HEK293 (cell line): Measurements from ENCODE around the gene HECTD4.

Experiments used
- CTCF ChIA-PET: fragments of 350-600 bp; formaldehyde crosslinking; extraction: SDS; loops from one replicate; lab custom pipeline; 2021; ENCODE audit warnings: antibody characterized with exemption; lab: Yijun Ruan, JAX
- POLR2A ChIA-PET: fragments of 300-600 bp; formaldehyde crosslinking; extraction: SDS; loops from one replicate; lab custom pipeline; 2020; ENCODE audit warnings: antibody characterized with exemption, inconsistent platforms; lab: Yijun Ruan, JAX
- H3K27ac ChIP-seq: fragments of 200-500 bp; sonication (Bioruptor generic); 2 replicates; pipeline ENCODE4 v1.5.1; 2014; ENCODE audit warnings: low read depth, low read length, control low read depth, inconsistent platforms; ENCODE audit errors: extremely low read depth
- H3K36me3 ChIP-seq, 2 experiments: fragments of 200-500 bp in 1 of 2; sonication (Bioruptor generic) in 1 of 2; 1 replicate in 1 of 2; 2 replicates in 1 of 2; pipeline ENCODE4 v1.5.1; 2014 to 2017; ENCODE audit warnings: inconsistent platforms in 2 of 2, low read length in 2 of 2; ENCODE audit not compliant: control insufficient read depth in 2 of 2, insufficient read depth in 1 of 2
- H3K4me1 ChIP-seq: fragments of 200-500 bp; sonication (Bioruptor generic); 2 replicates; pipeline ENCODE4 v1.5.1; 2014; ENCODE audit warnings: mild to moderate bottlenecking, low read length, inconsistent platforms; ENCODE audit not compliant: control insufficient read depth, insufficient read depth
- H3K4me3 ChIP-seq: 2 replicates; pipeline ENCODE4 v1.5.1; 2011; ENCODE audit warnings: low read depth, mild to moderate bottlenecking, control low read depth, low read length, moderate library complexity
- H3K9me3 ChIP-seq: fragments of 200-500 bp; sonication (Bioruptor generic); 2 replicates; pipeline ENCODE4 v1.5.1; 2014; ENCODE audit warnings: low read depth, low read length, inconsistent platforms; ENCODE audit not compliant: control insufficient read depth, insufficient read depth
- EGR2 ChIP-seq: fragments of 450-650 bp; formaldehyde crosslinking; IDR thresholded peaks from 2 replicates; pipeline ENCODE4 v1.5.1; 2016; ENCODE audit warnings: low read depth, missing biosample characterization, missing genetic modification characterization
- HOXA7 ChIP-seq: sonication (generic); formaldehyde crosslinking; IDR thresholded peaks from 2 replicates; pipeline ENCODE4 v1.8.1; 2022; ENCODE audit warnings: missing genetic modification reagents, borderline replicate concordance
- MEIS1 ChIP-seq: sonication (generic); formaldehyde crosslinking; IDR thresholded peaks from 2 replicates; pipeline ENCODE4 v1.8.1; 2022; ENCODE audit warnings: missing genetic modification reagents, mild to moderate bottlenecking, borderline replicate concordance
- MZF1 ChIP-seq: fragments of 450-650 bp; formaldehyde crosslinking; IDR thresholded peaks from 2 replicates; pipeline ENCODE4 v1.5.1; 2017; ENCODE audit warnings: missing biosample characterization, missing genetic modification characterization, borderline replicate concordance
- PBX3 ChIP-seq: sonication (generic); formaldehyde crosslinking; IDR thresholded peaks from 2 replicates; pipeline ENCODE4 v1.8.1; 2022; ENCODE audit warnings: mild to moderate bottlenecking, moderate library complexity, missing genetic modification reagents
- RBAK ChIP-seq: fragments of 450-650 bp; formaldehyde crosslinking; IDR thresholded peaks from 2 replicates; pipeline ENCODE4 v1.5.1; 2016; ENCODE audit warnings: missing biosample characterization, missing genetic modification characterization
- SP2 ChIP-seq: fragments of 450-650 bp; formaldehyde crosslinking; IDR thresholded peaks from 2 replicates; pipeline ENCODE4 v1.5.1; 2016; ENCODE audit warnings: missing biosample characterization, missing genetic modification characterization
- SP7 ChIP-seq: fragments of 450-650 bp; formaldehyde crosslinking; IDR thresholded peaks from 2 replicates; pipeline ENCODE4 v1.5.1; 2016; ENCODE audit warnings: missing biosample characterization, missing genetic modification characterization
- TCF7L2 ChIP-seq: IDR thresholded peaks from 2 replicates; pipeline ENCODE4 v1.6.1; 2011; ENCODE audit warnings: low read depth, mild to moderate bottlenecking, inconsistent platforms, low read length, moderate library complexity, borderline replicate concordance
- ZEB2 ChIP-seq: fragments of 450-650 bp; formaldehyde crosslinking; IDR thresholded peaks from 2 replicates; pipeline ENCODE4 v1.5.1; 2016; ENCODE audit warnings: missing biosample characterization, missing genetic modification characterization
- ZNF112 ChIP-seq: fragments of 450-650 bp; formaldehyde crosslinking; IDR thresholded peaks from 2 replicates; pipeline ENCODE4 v1.5.0; 2017; ENCODE audit warnings: missing biosample characterization, missing genetic modification characterization
- ZNF16 ChIP-seq: fragments of 450-650 bp; formaldehyde crosslinking; IDR thresholded peaks from 2 replicates; pipeline ENCODE4 v1.5.1; 2016; ENCODE audit warnings: low read depth, missing biosample characterization, missing genetic modification characterization
- ZNF292 ChIP-seq: fragments of 450-650 bp; formaldehyde crosslinking; IDR thresholded peaks from 2 replicates; pipeline ENCODE4 v1.5.1; 2016; ENCODE audit warnings: low read depth, missing biosample characterization, missing genetic modification characterization, borderline replicate concordance
- ZNF354C ChIP-seq: fragments of 450-650 bp; formaldehyde crosslinking; IDR thresholded peaks from 2 replicates; pipeline ENCODE4 v1.5.1; 2016; ENCODE audit warnings: missing biosample characterization, missing genetic modification characterization, low read depth, borderline replicate concordance
- ZNF645 ChIP-seq: fragments of 450-650 bp; formaldehyde crosslinking; IDR thresholded peaks from 2 replicates; pipeline ENCODE4; 2016; ENCODE audit warnings: missing biosample characterization, missing genetic modification characterization
- ZNF658 ChIP-seq: fragments of 450-650 bp; formaldehyde crosslinking; IDR thresholded peaks from 2 replicates; pipeline ENCODE4; 2016; ENCODE audit warnings: missing biosample characterization, missing genetic modification characterization
- ZNF747 ChIP-seq: fragments of 450-650 bp; formaldehyde crosslinking; IDR thresholded peaks from 2 replicates; pipeline ENCODE4 v1.5.1; 2016; ENCODE audit warnings: missing biosample characterization, missing genetic modification characterization
- ZNF768 ChIP-seq: fragments of 450-650 bp; formaldehyde crosslinking; IDR thresholded peaks from 2 replicates; pipeline ENCODE4 v1.5.1; 2018; ENCODE audit warnings: missing biosample characterization, mild to moderate bottlenecking, missing genetic modification characterization
- ZNF777 ChIP-seq: fragments of 450-650 bp; formaldehyde crosslinking; IDR thresholded peaks from 2 replicates; pipeline ENCODE4 v1.5.1; 2017; ENCODE audit warnings: missing biosample characterization, missing genetic modification characterization, borderline replicate concordance
- ZNF843 ChIP-seq: fragments of 450-650 bp; formaldehyde crosslinking; IDR thresholded peaks from 2 replicates; pipeline ENCODE4 v1.5.1; 2016; ENCODE audit warnings: missing biosample characterization, missing genetic modification characterization

Gene HECTD4

GRCh38 chr12:112169966-112170365, 212.3 kb downstream of the HECTD4 start (continued):
- no peak for TF ChIP-seq ZNF747
- TF ChIP-seq ZNF354C: no peak

- Histone ChIP-seq H3K9me3 (no peaks in the 10 kb centered on the region), H3K36me3 (peaks cover 0 to 73% of the 10 kb centered on the region in 2 experiments; a peak in 2 of 3 replicates), H3K4me3 (no peak overlapping the region), H3K27ac (peak overlapping the region; percentile 31; the same call in 1 of the 2 replicates), H3K4me1 (no peaks in the 10 kb centered on the region)
- CTCF ChIA-PET: interaction anchor here (0.5 to 1.6 kb wide), 6 partner anchors 18 to 243 kb away, joined by 3 to 4 read pairs (median 4); no protein-coding TSS in a partner anchor
- POLR2A ChIA-PET: no interaction called here
- no peak for TF ChIP-seq ZNF777
- TF ChIP-seq MEIS1 (CRISPR knock-in tag): no peak
- no peak for TF ChIP-seq ZNF658
- no peak for TF ChIP-seq TCF7L2
- TF ChIP-seq EGR2 (tag by site-specific recombination): no peak
- TF ChIP-seq ZNF645 (tag by site-specific recombination): no peak
- TF ChIP-seq MZF1 (tag by site-specific recombination): no peak
- TF ChIP-seq PBX3: no peak
- no peak for TF ChIP-seq SP2 (tag by site-specific recombination)
- no peak for TF ChIP-seq ZNF112 (tag by site-specific recombination)
- no peak for TF ChIP-seq ZEB2 (tag by site-specific recombination)
- no peak for TF ChIP-seq ZNF768
- no peak for TF ChIP-seq ZNF843 (tag by site-specific recombination)
- TF ChIP-seq HOXA7 (CRISPR knock-in tag): no peak
- no peak for TF ChIP-seq ZNF16
- TF ChIP-seq SP7 (tag by site-specific recombination): no peak
- TF ChIP-seq RBAK: no peak
- no peak for TF ChIP-seq ZNF292 (tag by site-specific recombination)
These were observed 212.9 kb downstream of the HECTD4 start for GRCh38 chr12:112169161-112169872.

- Histone ChIP-seq H3K36me3 (peaks cover 0 to 78% of the 10 kb centered on the region in 2 experiments; a peak in 2 of 3 replicates), H3K9me3 (no peaks in the 10 kb centered on the region), H3K27ac (no peak overlapping the region), H3K4me3 (no peak overlapping the region), H3K4me1 (no peaks in the 10 kb centered on the region)
- POLR2A ChIA-PET: no interaction called here
- TF ChIP-seq ZNF112 (tag by site-specific recombination): no peak
- CTCF ChIA-PET: interaction anchor here (0.5 kb wide), 1 partner anchor 108 kb away, joined by 3 read pairs; no protein-coding TSS in a partner anchor
These were observed 213.7 kb downstream of the HECTD4 start for GRCh38 chr12:112168561-112168971.
